ENCODE data around the gene MZF1.
"Not testable (repeated sequence)": the region's sequence is repeated elsewhere in the genome, so short reads cannot be mapped to it uniquely, and the experiment has no call there.

The MZF1 gene

GRCh38 chr19:58572818-58573657, at the start of gene MZF1:
TSS of gene MZF1 (minus strand) at chr19:58573335. CDS start at chr19:58571389, 1,946 bp downstream.
- no peak for DNase-seq

- DNase-seq = not testable (repeated sequence)
Measured at GRCh38 chr19:58607213-58607612, 34.1 kb upstream of the MZF1 start.

- DNase-seq = not testable (repeated sequence)
Measured at GRCh38 chr19:58606251-58606896, 33.2 kb upstream of the MZF1 start.

DNA sequence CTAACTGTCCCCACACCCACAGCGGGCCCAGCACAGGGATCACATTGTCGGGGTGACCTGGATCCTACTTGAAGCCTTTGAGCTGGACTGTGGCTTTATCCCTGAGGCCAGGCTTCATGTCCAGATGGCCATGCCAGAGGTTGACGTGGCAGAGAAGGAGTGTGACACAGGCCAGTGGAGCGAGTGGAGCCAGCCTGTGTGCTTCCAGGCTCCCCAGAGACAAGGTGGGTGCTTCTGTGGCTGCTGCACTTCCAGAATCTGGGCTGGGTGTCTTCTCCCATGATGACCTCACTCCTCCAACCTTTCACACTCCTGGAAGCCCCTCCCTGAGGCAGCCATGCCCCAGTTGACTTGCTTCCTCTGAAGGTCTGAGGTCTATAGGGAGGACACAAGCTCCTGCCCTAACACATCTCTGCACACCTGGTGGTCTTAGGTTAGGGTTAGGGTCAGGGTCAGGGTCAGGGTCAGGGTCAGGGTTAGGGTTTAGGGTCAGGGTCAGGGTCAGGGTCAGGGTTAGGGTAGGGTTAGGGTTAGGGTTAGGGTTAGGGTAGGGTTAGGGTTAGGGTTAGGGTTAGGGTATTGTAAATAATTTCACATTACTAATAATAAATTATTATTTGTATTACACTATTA, 13.1 kb upstream of the MZF1 start:
- no peak for DNase-seq

DNA sequence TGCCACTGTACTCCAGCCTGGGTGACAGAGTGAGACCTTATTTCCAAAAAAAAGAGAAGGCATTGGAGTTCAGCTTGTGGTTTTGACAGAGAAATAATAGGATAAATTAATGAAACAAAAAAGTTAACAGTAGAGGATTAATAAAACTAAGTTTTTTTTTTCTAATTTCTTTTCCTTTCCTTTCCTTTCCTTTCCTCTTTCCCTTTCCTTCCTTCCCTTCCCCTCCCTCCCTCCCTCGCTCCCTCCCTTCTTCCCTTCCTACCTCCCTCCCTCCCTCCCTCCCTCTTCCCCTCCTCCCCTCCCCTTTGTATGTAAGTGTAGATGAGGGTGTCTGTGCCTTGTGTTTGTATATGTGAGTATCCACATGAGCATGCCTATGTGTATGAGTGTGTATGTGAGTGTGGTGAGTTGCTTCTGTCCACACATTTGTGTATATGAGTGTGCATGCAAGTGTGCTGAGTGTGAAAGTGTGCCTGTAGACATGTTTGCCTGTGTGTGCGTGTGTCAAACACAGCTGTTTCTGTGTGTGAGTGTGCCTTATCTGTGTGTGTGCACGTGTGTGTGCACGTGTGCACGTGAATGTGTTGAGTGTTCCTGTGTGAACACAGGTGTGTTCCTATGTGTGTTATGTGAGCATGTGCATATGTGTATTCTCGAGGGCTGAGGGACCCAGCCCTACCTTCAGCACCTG, 12.5 kb upstream of the MZF1 start:
- no peak for DNase-seq

DNA sequence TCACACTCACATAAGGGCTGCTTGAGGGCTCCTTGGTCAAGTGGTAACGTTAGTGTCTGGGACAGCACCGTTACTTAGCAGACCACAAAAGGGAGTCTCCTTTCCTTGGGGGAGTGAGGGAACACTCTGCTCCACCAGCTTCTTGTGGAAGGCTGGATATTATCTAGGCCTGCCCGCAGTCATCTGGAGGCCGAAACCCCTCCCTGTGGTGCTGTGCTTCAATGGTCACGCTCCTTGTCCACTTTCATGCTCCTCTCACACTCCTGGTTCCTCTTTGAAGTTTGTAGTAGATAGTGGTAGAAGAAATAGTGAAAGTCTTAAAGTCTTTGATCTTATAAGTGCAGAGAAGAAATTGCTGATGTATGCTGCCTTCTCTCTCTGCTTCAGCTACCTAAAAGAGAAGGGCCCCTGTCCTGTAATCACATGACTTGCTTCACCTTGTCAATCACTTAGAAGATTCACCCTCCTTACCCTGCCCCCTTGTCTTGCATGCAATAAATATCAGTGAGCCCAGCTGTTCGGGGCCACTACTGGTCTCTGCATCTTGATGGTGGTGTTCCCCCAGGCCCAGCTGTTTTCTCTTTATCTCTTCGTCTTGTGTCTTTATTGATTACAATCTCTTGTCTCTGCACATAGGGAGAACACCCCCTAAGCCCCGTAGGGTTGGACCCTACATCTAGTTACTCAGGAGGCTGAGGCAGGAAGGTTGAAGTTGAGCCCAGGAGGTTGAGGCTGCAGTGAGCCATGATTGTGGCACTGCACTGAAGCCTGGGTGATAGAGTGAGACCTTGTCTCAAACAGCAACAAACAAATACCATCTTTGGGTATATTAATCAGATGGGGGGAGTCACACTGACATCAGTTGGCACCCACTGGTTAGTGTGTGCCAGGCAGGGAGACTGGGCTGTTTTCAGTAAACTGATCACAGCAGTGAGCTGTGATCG, 11.6 kb upstream of the MZF1 start:
- DNase-seq = no peak

GRCh38 chr19:58582985-58583384, 9.8 kb upstream of the MZF1 start:
- no peak for DNase-seq

- DNase-seq = no peak
Measured at GRCh38 chr19:58581227-58582141, 8.3 kb upstream of the MZF1 start.

- DNase-seq = no peak
Measured at GRCh38 chr19:58579473-58580142, 6.5 kb upstream of the MZF1 start.

DNA sequence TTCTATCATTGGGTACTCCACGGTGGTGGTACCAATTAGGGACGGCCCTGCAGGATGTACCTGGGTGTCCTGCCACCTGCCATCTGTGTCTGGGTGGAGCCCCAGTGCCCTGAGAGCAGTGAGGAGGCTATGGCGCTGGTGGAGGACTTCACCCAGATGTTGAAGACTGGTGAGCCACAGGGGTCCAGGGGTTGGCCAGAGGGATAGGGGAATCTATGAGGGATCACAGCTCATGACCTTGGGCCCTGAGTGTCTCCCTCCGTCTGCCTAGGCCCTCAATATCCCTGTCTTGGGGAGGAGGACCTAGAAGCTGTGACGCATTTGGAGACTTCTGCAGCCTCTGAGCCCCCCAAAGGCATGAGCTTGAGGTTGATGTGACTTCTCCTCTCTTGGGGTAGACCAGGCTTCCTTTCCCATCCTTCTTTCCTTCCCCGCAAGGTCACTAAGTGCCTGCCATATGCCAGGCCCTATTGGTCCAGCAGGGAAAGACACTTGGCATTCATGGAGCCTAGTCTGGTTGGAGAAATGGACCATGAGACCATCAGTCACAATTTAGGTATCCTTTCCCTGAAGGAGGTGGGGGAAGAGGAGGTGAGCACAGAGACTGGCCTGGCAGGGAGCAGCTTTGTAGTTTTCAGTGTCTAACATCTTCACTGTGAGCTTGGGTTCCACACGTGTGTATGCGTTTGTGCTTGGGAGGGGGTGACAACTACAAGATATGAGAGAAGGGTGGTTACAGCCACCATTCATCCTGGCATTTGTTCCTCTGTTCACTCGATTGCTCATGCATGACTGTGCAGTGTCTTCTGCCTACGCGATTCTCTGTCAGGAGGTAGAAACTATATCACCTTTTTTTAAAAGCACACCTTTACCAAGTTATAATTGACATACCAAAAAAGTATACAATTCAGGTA, 5.1 kb upstream of the MZF1 start:
- DNase-seq = no peak

DNA sequence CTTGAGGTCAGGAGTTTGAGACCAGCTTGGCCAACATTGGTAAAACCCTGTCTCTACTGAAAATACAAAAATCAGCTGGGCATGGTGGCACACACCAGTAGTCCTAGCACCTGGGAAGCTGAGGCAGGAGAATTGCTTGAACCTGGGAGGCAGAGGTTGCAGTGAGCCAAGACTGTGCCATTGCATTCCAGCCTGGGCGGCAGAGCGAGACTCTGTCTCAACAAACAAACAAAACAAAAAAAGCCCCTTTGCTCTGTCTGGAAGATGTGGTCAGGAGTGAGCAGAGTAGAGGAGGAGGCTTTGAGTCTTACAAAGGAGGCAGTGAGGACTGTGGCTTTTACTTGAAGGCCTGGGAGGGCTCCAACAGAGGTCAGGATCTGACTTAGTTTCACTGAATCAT, 4.4 kb upstream of the MZF1 start:
- not testable (repeated sequence) for DNase-seq

DNA sequence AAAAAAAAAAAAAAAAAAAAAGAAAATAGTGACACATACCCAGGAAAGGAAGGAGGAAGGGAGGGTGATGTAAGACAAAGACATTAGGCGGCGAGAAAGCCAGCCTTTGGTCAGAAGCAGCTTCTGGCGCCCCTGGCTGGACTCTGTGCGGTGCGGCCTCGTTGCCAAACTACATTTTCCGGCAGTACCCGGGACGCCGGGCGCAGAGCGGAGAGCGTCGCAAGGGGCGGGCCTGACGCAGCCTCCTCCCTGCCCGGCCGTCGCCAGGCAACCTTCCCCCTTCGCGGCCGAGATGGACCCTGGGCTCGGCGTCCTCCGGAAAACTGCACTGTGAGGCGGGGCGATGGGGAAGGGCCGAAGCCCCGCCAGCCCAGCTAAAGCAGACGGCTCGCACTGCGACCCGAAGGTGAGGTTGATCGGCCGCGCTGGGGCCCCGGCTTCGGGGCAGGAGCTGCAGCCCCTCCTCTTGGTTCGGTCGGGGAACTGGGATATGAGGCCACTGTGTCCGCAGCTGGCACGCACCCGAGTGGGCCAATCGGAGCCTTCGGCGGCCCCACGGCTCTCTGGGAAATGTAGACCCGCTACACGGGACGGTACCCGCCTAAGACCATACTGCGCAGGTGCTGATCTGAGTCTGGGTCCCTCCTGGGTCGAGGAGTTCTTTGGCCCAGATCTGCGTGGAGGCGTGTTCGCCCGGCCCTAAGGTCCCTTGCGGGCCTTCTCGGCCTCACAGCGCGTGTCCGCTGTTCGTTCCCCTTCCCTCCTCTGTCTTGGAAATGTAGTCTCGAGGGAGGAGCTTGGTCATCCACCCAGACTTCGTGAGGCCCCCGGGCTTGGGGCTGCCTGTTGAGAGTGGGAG, 2.3 kb upstream of the MZF1 start:
- DNase-seq = no peak

GRCh38 chr19:58573658-58574164, 576 bp upstream of the MZF1 start:
- DNase-seq = no peak

DNA sequence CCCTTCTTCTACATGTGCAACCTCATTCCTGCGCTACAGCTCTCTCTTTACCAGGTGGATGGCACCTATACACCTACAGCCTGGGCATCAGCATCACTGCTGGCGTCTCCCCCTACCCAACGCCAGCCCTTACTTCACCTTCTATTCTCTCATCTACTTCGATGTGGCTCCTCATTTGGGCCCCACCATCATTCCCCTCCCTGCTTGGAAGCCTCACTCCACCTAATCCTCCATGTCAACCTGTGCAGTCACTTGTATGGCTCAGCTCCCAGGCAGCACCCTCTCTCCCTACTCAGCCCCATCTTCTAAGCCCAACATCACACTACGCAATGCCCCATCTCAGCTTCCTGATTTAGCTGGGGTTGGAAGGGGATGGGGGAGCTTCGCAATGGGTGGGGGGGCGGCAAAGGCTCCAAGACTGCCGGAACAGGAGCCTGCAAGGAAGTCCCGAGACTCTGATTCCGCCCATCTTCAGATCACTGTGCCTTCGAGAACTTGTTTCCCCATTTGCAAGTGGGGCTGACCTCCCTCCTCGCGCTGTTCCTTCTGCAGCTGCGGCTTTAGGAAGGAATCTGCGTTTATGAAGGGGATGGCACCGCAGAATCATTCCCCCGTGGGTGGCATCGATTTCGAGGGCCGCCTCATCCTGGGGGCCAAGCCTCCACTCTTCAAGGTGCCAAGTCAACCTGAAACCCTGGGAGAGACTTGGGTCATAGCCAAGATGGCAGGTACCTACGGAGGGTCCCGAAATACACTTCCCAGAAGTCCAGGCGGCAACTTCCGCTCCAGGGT, 913 bp downstream of the MZF1 start:
- DNase-seq = no peak

GRCh38 chr19:58571575-58571947, 1.6 kb downstream of the MZF1 start:
- no peak for DNase-seq

DNA sequence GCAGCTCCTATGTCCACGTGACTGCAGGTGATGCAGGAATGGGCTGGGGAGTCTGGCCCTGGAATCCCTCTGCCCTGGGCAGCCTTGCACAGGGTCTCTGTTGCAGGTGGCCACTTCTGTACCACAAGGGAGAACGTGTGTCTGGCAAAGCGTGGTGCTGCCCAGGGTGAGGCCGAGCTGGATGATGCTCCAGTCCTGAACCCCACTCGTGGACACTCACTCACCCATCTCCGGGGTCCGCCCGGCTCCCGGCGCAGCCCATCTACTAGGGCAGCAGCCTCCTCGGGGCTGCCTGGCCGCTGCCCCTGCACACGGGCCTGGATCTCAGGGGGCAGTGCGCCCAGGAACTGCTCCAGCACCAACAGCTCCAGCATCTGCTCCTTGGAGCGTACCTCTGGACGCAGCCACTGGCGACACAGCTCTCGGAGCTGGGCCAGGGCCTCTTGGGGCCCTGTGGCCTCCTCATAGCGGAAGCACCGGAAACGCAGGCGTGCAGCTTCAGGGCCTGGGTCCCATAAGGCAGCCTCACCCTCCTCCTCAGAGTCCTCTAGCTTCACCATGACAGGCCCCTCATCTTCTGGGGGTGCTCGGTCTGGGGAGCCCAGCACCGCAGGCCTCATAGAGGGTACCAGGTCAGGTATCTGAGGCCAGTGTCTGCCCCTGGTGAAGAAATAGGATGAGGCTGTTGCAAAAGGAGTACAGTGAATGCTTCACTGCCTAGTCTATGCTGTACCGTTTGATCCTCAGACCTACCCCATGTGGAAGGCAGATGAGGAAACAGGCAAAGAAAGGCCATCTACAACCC, 2.2 kb downstream of the MZF1 start:
- no peak for DNase-seq

All from NCI-H2029 (cell line).